K562 treated with DMSO at 1 percent for 24 hours (cell line): ENCODE measurements around the gene KCNAB1. TPM values are rescaled to one million over a fixed set of nuclear protein-coding genes. Genes with fewer than 3 reads are reported as not detected.

Source experiments
- total RNA-seq: library from RNA; unstranded; fragments of 300-600 nt; gene quantifications from 2 replicates; pipeline ENCODE4 v1.2.3, GENCODE V29; 2022; ENCODE audit warnings: low read depth; ENCODE audit not compliant: insufficient read depth

The KCNAB1 gene
- total RNA-seq, result 0.08 TPM in 1 of 2 replicates, not detected in the other

DNA sequence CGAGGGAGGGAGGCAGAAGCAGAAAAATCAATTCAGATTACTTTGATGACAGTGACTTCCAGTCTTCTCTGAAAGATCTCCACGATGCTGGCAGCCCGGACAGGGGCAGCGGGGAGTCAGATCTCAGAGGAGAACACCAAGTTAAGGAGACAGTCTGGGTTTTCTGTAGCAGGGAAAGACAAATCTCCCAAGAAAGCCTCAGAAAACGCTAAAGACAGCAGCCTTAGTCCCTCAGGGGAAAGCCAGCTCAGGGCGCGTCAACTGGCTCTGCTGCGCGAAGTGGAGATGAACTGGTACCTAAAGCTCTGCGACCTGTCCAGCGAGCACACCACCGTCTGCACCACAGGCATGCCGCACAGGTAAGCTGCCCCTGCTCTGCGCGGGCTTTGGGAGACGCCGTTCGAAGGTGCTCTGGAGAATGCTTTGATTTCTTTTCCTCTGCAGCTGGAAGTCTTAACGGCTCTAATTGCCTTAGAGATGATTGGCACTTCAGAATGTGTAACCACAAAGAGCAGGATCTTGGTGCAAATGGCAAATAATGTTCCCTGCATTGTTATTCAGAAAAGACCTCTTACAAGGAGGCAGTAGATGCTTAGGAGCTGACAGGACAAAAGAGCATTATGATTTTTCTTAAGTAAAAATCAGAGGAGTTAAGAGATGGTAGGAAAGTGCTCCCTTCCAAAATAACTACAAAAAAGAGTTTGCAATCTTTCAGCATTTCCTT, at the start of gene KCNAB1:
TSS of gene KCNAB1 (plus strand) at position 51 of the 724 bp plus-strand sequence.

DNA sequence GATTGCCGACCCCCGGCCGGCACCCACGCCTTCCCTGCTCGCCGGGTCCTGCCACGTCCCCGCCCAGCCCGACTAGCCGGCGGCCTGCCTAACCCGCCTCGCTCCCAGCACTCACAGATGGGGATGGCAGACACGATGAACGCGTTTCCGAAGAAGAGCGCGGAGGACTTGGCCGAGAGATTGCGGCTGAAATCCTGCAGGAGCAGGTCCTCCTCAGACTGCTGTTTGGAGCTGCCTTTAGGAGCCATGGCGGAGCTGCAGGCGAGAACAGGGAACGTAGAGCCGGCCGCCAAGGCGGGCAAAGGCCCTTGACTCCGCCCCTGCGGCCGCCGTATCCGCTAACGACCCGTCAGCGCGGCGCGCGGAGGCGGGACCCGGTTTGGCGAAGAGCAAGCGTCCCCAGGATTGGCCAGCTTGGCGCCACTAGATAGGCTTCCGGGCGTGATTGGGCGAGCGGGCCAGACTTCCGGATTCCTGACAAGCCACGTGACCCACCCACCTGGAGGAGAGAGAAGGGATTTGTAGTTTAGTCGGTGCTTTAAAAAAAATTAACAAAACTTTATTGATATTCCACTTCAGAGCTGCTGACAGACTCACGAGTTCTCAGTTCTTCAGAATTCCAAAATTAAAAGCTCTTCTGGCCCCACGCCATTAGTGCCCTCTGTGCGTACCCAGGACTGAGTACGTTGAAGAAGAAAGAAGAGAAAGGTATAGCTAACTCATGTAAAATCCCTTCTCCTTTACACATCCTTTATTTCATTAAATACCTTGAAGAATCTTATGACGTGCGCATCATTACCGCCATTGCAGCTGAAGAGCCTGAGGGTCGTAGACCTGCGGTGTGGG, 434.7 kb downstream of the KCNAB1 start, which contains the start of gene SSR3:
TSS of gene SSR3 (minus strand) at position 276 of the 846 bp plus-strand sequence. CDS start at position 248, 28 bp downstream.

Other genes starting within 250 kb of the KCNAB1 start
- 60.3 and 64.3 TPM in 2 replicates for gene GMPS, start 249.9 kb upstream of the KCNAB1 start, total RNA-seq